Stimulated activated CD4-positive, alpha-beta T cell treated with anti-CD3 and anti-CD28 coated beads, Interleukin-15, amount 100 ng/mL, for 24 hours (primary cell): Measurements from ENCODE around the gene SNRNP35.
"Not testable (repeated sequence)": the region's sequence is repeated elsewhere in the genome, so short reads cannot be mapped to it uniquely, and the experiment has no call there.

ENCODE experiments used
- DNase-seq: peaks from one replicate; pipeline ENCODE4 v3.0.0-alpha.2; 2020

The SNRNP35 gene, protein sequence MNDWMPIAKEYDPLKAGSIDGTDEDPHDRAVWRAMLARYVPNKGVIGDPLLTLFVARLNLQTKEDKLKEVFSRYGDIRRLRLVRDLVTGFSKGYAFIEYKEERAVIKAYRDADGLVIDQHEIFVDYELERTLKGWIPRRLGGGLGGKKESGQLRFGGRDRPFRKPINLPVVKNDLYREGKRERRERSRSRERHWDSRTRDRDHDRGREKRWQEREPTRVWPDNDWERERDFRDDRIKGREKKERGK

DNA sequence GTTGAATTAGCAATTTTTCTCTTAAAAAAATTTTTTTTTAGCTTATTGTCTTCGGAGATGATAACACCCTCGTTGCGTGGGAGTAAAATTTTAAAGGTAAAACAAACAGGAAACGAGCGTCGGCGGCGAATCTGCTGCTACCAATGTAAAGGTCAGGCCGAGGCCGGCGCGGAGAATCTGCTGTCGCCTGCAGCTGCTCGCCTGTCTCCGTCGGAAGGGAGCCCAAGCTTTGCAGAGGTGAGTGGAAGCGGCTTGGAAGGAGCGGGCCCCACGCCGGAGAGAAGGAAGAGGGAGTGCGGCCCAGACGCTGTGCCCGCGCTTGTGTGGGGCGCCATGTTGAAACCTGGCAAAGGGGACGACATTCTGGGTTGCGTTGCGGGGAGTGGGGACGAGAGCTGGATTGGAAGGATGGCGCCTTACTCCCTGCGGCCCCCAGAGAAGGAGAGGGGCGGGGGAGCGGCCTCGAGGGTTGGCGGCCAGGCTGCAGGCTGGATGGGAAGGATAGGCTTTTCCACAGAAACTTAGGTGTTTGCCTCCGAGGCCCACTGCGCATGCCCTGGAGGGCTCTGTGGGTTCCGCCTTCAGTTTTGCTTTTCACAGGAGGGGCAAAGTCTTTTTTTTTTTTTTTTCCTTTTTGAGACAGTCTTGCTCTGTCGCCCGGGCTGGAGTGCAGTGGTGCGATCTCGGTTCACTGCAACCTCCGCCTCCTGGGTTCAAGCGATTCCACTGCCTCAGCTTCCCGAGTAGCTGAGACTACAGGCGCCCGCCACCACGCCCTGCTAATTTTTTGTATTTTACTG is at the start of gene SNRNP35:
SNRNP35 (plus strand) TSS at position 160 of the 800 bp plus-strand sequence. CDS start 7,402 bp downstream, outside the sequence.
- DNase-seq = peak; percentile 85

DNA sequence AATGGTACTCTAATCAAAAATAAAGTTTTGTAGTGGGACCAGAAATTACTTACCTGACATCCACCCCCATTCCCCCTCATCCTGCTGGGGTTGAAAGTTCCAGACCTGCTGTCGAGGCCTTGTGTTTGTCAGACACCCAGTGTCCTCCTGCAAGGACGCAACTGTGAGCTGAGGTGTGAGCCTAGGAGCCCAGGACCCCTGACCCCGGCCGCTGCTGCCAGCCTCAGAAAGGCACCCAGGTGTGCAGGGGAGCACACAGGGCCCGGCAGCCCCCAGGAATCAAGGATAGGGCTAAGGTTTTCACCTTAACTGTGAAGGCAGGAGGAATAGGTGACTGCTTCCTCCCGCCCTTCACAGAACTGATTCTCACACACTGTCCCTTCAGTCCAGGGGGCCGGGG is 49.3 kb upstream of the SNRNP35 start:
- not testable (repeated sequence) for DNase-seq

DNA sequence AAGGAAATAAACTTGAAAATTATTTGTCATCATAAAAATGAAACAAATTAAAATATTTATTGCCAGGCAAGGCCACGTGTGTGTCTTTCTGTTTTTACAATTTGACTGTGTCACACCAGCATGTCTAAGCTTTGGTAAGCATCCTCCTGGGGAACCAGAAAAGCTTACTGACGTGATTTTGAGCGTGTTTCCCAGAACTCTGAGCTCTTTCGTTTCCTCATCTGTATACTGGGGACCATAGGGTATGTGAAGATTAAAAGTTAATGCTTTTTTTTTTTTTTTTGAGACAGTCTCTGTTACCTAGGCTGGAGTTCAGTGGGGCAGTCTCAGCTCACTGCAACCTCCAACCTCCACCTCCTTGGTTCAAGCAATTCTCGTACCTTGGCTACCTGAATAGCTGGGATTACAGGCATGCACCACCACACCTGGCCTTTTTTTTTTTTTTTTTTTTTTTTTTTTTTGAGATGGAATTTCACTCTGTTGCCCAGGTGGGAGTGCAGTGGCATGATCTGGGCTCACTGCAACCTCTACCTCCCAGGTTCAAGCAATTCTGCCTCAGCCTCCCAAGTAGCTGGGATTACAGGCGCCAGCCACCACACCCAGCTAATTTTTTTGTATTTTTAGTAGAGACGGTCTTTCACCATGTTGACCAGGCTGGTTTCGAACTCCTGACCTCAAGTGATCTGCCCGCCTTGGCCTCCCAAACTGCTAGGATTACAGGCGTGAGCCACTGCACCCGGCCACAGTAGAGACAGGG is 48.5 kb upstream of the SNRNP35 start:
- DNase-seq = not testable (repeated sequence)

DNA sequence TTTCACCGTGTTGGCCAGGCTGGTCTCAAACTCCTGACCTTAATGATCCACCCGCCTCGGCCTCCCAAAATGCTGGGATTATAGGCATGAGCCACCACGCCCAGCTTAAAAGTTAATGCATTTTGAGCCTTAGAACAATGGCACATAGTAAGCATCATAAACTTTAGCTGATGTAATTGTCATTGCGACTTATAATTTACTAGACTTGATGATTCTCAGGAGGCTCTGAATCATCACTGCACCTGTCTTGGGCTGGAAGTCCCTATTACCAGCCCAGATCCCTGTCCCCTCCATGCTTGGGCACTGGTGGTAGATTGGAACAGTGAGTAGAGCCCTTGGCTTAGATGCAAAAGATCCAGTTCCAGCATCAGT is 47.9 kb upstream of the SNRNP35 start:
- DNase-seq = no peak

DNA sequence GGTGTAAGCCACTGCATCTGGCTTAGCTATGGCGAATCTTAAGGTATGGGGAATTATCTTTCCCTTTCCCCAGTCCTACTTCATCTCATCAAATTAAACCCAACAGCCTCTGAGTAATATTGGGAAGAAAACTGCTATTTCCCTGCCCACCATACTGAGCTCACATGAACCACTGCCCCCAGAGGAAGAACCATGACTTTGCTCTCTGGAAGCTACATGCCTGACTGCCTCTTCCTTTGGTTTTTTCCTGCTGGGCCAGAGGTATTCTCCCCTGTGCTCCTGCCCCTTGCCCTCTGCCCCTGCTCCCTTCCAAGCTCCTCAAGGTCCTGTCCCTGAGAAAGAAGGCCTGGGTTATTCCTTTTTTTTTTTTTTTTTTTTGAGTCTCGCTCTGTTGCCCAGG is 36.6 kb upstream of the SNRNP35 start:
- no peak for DNase-seq

DNA sequence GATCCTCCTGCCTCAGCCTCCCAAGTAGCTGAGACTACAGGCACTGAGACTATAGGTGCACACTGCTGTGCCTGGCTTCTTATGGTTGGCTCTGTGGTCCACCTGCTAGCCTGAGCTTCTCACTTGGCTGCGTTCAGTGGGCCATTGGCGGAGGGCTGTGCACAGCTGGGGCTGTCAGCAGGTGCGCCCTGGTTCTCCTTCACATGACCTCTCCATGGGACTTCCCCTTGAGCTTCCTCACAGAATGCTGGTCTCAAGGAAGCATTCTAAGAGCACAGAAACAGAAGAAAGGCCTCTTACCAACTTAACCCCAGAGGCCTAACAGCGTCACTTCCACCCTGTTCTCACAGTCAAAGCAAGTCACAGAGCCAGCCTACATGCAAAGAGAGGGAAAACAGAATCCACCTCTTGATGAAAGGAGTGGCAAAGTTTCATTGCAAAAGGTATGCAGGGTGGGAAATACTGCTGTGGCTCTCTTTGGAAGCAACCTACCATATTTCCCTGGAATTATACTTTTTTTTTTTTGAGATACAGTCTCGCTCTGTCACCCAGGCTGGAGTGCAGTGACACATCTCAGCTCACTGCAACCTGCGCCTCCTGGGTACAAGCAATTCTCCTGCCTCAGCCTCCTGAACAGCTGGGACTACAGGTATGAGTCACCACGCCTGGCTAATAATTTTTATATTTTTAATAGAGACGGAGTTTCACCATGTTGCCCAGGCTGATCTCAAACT is 30.7 kb upstream of the SNRNP35 start:
- peak; percentile 35 for DNase-seq

DNA sequence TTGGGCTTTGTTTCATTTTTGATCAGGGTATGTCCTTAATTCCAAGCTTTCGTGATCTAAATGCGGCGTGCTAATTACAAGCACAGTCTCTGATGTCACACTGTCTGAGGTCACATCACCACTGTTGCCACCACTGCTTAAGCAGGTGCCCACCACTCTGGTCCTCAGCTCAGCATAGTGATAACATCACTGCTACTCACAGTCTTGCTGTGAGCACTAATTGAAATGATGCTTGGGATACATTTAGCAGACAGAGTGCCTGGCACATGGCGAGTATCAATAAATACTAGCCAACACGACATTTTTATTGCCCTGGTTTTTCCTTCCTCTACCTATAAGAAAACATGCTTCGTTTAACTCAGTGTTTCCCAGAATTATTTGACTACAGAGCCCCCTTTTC is 29.3 kb upstream of the SNRNP35 start:
- DNase-seq = no peak

DNA sequence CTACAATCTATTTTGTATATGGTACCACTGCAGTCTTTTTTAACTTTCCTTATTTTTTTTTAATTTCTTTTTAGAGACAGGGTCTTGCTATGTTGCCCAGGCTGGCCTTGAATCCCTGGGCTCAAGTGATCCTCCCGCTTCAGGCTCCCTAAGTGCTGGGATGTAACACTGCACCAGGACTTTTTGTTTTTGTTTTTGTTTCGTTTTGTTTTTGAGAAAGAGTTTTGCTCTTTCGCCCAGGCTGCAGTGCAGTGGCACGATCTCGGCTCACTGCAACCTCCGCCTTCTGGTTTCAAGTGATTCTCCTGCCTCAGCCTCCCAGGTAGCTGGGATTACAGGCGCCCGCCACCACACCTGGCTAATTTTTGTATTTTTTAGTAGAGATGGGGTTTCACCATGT is 28.8 kb upstream of the SNRNP35 start:
- not testable (repeated sequence) for DNase-seq

DNA sequence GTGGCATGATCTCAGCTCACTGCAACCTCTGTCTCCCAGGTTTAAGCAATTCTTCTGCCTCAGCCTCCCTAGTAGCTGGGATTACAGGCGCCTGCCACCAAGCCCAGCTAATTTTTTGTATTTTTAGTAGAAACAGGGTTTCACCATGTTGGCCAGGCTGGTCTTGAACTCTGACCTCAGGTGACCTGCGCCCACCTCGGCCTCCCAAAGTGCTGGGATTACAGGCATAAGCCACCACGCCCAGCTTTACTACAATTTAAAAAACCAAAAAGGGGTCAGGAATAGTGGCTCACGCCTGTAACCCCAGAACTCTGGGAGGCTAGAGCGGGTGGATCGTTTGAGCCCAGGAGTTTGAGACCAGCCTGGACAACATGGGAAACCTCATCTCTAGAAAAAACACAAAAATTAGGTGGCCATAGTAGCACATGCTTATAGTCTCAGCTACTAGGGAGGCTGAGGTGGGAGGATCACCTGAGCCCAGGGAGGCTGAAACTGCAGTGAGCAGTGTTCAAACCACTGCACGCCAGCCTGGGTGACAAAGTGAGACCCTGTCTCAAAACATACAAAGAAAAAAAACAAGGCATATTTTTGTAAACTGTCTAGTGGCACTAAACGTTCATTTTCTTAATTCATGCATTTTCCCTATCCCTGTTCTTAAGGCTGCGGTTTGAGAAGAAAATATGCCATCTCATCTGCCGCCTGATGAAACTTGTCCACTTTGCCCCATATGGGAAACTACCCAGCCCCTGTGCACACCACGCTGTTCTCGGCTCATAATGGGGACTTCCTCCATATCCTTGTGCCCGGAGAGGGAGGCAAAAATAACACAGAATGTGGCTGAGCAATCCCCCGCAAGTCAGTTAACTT is 25.8 kb upstream of the SNRNP35 start:
- DNase-seq = peak; percentile 51

DNA sequence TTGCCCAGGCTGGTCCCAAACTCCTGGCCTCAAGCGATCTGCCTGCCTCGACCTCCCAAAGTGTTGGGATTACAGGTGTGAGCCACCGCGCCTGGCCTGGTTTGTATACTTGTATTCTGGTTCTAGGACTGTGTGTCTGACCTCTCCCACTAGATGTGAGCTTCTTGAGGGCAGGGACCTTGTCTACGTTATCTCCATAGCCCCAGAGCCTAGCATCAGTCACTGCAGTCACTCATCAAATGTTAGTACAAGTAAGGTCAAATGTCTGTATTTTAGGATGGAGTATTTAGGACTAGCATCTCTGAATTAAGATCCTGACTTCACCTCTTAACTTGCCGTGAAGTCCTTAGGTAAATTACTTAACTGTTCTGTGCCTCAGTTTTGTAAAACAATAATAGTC is 24.3 kb upstream of the SNRNP35 start:
- DNase-seq = no peak

DNA sequence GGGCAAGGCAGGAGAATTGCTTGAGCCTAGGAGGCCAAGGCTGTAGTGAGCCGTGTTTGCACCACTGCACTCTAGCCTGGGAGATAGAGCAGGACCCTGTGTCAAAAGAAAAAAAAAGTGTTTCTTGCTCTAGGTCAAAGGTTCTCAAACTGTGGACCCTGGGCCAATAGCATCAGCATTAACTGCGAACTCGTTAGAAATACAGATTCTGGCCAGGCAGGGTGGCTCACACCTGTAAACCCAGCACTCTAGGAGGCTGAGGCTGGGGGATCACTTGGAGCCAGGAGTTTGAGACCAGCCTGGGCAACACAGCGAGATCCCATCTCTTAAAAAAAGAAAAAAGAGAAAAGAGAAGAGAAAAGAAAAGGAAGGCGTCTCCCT is 22.3 kb upstream of the SNRNP35 start:
- DNase-seq = no peak

DNA sequence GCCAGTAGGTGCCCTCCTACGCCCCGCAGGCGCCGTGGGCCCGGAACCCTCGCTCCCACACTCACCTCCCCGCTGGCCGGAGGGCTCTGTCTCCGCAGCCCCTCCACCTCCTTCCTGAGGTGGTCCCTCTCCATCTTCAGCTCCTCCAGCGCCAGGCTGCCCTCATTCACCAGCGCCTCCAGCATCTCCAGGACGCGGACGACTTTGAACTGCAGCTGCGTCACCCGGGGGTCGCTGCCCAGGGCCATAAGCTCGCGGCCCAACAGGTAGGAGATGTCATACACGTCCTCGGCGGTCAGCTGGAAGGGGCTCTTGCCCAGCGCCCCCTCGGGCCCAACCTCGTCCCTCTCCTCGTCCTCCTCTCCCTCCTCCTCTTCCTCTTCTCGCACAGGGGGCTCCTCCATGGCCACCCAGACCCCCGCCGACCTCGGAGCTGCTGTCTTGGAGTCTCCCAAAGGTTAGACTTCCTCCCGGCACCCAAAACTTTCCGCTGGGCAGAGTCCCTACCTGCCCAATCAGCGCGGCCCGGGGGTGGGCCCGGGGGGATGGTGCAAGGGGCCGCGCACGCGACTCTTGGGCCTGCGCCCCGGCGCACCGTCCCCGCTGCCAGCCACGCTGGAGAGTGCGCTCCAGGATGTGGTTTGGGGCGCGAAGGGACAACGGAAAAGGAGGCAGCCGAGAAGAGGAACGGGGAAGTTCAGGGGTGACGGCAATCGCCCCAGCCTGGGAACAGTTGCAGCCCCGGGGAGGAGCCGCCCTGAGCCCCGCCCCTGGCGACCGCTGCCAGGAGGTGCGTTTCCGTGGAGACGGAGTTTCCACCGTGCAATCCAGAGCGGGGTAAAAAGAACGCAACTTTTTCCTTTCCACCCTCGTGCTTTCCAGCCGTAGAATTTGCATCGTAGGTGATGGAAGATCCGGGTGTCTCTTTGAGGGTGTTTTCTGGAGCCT is 21.6 kb upstream of the SNRNP35 start, which contains the start of gene RILPL2:
RILPL2 (minus strand) TSS at position 668 of the 948 bp plus-strand sequence; CDS start at position 404, 264 bp downstream.
- peak; percentile 98 for DNase-seq

DNA sequence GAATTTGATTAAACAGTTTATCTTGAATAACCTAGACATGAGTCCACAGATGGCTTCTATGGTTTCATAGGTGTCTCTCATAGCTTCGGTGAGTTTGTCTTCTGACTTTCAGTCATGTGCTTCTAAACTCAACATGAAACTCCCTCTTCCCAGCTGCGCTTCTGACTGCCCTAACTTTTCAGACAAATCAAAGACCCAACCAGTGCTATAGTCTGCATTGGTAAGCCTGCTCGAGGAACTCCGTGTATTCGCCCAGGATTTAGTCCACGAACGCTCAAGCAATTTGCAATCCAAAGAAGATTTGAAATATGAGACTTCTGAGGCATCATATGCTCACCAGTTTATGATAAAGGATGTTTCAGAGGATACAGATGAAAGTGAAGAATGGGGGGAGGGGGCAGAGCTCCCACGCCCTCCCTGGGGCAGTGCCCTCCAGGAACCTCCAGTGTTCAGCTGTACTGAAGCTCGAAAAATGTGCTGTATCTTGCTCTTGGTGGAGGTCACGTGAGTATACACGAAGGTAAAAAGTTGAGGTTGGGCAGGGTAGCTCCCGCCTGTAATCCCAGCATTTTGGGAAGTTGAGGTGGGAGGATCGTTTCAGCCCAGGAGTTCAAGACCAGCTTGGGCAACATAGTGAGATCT is 16.3 kb upstream of the SNRNP35 start:
- DNase-seq = no peak

DNA sequence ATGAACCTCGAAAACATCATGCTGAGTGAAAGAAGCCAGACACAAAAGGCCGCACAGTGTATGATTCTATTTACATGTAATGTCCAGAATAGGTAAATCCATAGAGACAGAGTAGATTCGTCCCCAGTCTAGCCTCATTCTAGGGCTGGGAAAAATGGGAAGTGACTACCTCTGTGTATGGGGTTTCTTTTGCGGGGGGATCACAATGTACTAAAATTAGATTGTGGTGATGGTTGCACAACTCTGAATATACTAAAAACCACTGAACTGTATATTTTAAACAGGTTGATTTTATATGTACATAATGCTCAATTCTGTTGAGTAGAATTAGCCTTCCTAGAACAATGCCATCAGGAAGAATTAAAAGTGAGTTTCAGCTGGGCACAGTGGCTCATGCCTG is 15.2 kb upstream of the SNRNP35 start:
- DNase-seq = no peak

DNA sequence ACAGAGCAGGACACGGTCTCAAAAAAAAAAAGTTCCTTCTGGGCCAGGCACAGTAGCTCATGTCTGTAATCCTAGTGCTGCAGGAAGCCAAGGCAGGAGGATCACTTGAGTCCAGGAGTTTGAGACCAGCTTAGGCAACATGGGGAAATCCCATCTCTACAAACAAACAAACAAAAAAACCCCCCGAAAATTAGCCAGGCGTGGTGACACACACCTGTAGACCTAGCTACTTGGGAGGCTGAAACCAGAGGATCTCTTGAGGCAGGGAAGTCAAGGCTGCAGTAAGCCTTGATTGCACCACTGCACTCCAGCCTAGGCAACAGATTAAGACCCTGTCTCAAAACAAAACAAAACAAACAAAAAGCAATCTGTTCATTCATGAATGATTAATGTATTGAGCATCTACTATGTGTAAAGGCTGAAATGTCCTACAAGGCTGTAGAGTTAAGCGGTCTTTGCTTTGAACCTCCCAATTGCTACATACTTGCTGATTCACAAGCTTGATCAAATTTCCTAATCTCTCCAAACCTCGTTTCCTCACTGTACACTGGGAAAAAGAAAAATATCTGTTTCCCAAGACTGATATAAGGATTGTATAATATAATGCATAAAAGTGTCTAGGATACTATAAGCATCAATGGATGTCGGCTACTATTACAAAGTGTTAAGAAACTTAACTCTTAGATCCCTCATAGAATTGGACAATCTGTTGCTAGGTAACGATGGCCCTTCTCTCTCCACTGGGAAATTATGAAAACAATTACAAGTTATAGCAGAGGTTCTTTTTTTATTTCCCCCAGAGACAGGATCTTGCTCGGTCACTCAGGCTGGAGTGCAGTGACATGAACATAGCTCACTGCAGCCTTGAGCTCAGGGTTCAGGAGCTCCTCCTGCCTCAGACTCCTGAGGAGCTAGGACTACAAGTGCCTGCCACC is 13.6 kb upstream of the SNRNP35 start:
- DNase-seq = no peak

DNA sequence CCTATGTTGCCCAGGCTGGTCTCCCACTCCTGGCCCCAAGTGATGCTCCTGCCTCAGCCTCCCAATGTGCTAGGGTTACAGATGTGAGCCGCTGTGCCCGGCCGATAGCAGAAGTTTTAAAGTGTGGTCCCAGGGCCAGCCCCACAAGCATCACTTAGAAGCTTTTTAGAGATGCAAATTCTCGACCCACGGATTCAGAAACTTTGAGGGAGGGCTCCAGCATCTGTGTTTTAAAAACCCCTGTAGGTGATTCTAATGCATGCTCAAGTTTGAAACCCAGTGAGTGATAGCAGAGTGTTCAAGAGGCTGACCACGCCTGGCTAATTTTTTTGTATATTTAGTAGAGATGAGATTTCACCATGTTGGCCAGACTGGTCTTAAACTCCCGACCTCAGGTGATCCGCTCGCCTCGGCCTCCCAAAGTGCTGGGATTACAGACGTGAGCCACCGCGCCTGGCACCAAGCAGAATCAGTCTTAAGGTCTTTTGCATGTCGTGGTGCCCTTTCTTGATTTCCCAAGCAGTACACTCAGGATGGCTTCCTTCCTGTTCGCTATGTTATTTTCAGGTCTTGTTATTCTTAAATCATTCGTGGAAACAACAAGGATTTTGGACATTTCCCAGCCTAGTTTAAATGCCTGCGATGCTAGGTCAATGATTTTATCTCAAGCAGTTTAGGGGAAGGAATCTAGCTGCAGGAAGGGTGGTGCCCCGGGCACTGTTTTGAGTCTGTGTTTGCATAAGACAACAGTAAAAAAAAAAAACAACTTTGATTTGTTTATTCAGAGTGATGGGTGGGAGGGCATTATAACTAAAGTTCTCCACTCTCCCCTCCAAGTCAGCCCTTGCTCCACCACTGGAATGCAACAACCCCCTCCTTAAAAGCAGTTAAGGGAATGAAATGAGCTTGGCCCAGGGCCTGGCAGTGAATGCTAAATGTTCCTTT is 12.3 kb upstream of the SNRNP35 start:
- no peak for DNase-seq

DNA sequence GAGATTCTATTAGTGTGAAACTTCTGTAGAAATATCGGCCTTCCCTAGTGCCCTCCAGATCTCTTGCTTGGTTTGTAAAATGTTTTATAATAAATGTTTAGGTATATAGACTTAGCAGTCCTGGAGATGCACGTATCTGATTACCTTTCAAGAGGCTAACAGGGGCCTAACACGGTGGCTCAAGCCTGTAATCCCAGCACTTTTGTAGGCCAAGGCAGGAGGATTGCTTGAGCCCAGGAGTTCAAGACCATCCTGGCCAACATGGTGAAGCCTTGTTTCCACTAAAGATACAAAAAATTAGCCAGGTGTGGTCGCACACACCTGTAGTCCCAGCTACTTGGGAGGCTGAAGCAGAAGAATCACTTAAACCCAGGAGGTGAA is 11.6 kb upstream of the SNRNP35 start:
- no peak for DNase-seq

DNA sequence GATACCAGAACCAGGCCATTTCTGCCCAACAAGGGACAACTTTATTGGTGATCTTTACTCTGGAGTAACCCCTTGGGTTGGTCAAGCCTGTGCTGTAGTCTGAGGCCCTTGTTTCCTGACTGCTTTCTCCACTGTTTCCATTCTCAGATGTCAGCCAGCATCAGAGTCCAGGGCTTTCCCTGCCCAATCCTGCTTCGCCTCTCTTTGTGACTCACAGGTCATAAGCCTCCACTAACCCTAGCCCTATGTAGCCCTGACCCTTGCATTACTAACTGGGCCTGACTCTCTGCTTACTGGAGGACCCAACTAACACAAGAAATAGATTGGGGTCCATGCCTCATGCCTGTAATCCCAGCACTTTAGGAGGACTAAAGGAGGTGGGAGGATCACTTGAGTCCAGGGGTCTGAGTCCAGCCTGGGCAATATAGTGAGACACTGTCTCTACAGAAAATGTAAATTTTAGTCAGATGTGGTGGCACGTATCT is 8.6 kb upstream of the SNRNP35 start:
- no peak for DNase-seq
